GM19193 (cell line): ENCODE data around the gene EPB41L2.

Source experiments
- POLR2A ChIP-seq: IDR thresholded peaks from 4 replicates; pipeline ENCODE4 v1.6.1; 2011; ENCODE audit not compliant: insufficient read depth, insufficient read length; ENCODE audit errors: extremely low read depth

EPB41L2 gene

DNA sequence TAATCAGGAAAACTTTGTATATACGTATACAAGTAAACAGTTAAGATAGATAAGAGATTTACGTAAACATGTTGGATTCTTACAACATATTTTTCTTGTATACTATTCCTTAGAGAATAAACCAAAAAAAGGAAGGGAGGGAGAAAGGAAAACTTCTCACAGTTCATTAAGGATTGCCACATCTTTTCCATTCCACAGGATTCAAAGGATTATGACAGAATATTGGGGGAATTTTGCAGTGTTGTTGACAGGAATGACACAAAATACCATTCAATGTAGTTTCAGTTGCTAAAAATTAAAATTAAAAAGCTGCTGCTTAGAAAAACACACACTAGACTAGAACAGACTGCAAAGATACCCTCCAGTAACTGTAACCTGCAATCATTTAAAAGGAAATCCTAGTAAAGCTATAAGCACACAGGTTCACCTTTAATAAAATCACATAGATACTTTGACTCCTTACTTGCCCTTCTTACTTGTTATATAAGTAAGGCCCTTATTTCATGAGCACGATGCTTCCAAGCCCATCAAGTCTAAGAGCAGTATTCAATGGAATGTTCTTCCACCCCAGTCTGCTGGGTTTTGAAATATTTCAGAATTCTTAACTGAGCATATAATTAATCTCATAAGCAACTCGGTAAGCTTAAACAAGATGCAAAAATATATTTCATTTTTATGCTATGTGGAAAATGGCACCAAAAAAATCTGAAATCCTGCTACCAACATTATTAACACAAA is 128.0 kb downstream of the EPB41L2 start:
- TF ChIP-seq POLR2A: no peak

DNA sequence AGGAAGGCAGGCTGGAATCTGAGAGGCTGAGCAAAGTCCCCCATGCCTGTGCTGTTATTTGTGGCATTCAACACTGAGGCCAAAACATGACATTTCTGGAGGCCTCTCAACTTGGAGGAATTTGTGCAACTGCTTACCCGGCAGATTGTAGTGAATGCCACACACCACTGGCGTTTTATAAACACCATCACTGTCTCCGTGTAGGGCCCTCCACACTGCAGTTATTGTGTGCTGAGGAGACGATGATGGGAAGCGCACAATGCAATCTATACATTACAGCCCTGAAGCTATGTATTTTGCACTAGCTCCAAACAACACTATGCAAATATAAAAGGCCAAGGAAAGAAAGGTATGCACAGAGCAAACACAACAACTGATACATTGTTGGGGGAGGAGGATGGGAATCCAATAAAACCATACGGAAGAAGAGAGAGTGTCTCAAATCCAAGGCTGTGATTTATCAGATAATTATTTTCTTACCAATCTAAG is 129.3 kb downstream of the EPB41L2 start:
- no peak for TF ChIP-seq POLR2A

DNA sequence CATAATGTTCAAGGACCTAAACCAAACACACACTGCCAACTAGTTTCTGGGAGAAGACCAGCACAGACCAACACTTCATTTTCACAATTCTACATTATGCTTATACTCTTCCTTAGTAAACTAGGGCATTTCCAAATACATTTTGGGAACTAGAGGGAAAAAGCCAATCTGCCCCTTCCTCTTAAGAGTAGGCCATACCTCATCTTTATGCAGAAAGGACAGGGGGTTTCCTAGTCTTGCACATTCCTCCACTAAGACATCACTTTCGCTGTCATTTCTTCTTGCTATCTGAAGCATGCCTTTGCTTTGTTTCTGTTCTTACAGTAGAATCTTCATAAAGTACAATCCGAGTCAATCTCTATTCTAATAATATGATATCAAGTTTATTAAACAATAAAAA is 130.1 kb downstream of the EPB41L2 start:
- no peak for TF ChIP-seq POLR2A

DNA sequence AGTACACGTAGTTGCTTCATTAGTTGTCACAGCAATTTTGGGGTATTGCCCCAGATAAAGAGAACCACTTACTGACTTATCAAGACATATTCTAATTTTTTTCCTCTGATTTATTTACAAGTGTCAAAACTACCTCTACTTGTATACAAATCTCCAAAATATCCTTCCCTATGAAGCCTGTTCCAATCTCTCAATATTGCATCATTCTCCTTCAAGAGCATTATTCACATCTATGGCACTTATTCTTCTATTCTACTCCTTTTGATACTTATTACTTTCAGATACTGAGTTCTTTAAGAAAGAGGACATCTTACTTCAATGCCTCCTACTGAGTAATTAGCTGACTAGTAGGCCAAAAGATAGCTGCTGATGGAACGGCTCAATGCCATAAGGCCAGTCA is 130.6 kb downstream of the EPB41L2 start:
- TF ChIP-seq POLR2A: no peak

DNA sequence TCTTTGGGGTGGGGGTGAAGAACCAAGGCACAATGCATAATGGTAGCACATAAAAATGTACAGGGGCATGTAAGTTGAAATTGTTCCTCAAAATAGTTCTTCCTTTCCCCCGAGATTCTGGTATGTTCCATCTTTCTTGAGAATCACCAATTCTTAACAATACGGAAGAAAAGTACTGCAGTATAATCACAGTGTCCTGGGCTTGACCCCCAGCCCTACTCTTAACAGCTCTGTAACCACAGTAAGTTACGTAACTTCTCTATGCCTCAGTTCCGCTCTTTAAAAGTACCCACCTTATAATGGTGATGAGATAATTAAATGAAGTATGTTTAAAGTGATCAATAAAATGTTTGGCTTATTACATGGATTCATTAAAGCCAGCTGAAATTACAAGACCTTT is 131.4 kb downstream of the EPB41L2 start:
- TF ChIP-seq POLR2A: no peak

DNA sequence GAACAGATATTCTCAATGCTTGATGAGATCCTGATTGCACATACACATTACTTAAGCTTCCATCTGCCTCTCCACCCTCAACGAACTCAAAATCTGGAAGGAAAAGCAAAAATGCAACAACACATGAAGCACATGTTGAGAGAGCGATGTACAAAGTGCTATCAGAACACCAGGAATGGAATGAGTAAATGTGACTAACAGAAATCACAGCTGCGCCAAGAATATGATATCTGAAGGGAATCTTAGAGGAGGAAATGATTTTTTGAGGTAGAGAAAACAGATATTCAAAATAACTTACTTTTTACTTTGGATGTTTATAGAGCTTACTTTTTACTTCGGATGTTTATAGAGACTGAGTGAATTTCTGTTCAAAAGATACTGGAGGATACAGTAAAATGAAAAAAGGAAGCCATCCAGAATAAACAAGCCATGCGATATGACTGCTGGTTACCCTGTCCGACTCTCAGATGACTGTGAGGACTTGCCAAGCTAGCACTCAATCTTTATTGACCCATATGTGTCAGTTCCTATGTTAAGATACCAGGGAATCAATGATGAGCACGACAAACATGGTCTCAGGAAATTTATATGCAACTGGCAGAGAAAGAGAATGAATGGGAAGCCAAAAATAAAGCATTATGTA is 133.9 kb downstream of the EPB41L2 start:
- no peak for TF ChIP-seq POLR2A

DNA sequence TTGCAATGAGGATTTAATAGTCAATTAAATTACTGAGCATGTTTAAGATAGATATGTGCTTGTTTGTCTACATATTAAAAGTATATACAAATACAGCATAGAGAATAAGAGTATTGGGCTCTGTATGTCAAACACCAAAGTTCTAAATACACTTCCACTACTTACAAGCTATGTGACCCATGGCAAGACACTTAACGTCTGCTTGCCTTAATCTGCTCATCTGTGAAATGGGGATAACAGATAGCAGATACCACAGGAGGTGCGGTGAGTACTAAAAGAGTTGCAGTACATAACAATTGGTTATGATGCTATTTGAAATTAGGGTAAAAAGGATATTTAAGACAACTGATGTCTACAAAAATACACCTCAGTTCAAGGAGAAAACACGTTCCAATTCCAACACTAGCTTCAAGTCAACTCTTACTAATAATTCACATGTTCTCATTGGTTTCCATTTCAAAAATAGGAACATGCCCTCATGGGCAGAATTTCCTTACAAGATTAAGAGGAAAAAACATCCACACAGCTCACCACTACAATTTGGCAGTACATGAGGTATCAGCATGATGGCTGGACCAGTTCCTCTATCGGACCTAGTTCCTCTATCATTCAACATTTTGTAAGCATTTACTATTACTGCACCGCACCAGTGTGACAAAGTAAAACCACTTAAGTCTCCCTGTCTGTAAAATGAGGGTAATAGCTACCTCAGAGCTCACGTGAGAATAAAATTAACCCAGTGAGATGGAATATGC is 134.7 kb downstream of the EPB41L2 start:
- TF ChIP-seq POLR2A: no peak

DNA sequence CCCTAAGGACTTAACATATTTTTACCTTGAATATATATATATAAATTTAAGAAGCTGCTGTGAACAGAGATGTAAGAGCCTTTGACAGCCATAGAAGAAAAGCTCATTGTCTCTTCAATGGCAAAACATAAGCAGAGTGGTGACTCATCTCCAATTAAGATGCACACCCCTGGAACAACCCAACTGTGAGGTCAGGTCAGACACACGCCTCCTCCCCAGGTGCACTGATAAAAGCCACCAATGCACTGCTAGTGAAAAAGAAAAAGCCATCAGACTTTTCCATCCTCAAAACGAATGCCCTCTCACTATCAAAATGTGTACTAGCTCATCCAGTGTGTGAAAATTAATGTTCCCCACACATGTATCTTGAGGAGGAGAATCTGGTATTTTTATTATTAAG is 135.7 kb downstream of the EPB41L2 start:
- TF ChIP-seq POLR2A: no peak

DNA sequence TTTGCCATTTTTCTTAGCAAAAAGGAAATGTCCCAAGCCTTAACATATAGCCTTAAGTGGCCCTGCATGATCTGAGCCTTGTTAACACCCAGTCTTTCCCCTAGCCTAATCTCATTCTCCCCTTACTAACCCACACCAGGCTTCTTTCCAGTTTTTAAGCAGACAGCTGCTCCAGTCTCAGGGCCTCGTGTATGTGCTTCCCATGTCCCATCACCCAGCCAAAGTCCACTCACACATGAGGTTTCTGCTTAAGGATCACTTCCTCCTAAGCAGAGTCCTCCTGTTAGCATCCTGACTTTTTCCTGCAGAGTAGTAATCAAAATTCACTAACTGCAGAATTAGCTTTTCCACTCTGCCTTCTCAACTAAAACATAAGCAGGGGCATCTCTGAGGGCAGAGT is 139.7 kb downstream of the EPB41L2 start:
- TF ChIP-seq POLR2A: no peak

DNA sequence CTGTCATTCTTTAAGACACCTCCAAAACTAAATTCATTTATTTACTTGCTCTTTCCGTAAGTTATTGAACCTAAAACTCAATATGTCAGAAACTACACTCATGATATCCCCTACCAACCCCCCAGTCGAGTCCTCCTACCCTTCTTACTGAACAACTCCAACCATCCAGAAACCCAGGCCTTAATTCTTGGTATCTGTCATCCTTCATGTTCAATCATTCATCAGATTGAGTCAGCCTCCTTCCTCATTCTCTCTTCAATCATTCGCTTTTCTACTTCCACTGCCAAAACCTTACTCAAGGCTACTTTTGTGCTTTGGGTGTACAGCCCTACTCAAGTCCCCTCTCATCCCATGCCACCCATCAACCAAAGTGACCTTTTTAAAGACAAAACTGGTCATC is 140.1 kb downstream of the EPB41L2 start:
- TF ChIP-seq POLR2A: no peak

DNA sequence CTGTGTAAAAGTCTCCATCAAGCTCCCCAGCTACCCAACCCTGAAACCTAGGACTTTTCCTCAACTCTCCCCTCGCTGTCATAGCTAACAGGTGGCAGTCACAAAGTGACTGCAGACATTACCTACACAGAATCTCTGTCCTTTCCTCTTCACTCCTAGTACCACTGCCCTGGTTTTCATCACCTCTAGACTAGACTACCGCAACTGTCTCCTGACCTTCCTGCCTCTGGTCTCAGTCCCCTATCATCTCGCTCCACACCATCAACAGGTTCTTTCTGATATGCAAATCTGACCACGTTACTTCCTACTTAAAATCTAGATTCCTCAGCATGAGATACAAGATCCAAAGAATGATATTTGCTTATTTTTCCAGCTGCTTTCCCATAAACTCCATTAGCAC is 142.1 kb downstream of the EPB41L2 start:
- TF ChIP-seq POLR2A: no peak

DNA sequence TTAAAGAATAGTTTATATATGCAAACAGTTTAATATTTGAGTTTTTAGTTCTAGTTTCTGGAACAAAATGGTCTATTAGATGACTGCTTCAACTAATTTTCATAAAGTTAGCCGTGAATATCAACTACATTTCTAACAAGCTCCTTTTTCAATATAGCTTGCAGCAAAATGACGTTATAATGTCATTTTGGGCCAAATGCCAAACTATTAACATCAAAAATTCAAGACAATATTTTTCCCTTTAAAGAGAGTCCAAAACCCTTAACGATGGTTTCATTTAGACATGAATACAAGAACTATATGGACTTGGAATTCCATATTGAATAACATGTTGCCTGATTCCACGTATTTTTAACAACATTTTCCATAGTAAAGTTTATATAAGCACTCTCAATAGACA is 144.9 kb downstream of the EPB41L2 start:
- no peak for TF ChIP-seq POLR2A

DNA sequence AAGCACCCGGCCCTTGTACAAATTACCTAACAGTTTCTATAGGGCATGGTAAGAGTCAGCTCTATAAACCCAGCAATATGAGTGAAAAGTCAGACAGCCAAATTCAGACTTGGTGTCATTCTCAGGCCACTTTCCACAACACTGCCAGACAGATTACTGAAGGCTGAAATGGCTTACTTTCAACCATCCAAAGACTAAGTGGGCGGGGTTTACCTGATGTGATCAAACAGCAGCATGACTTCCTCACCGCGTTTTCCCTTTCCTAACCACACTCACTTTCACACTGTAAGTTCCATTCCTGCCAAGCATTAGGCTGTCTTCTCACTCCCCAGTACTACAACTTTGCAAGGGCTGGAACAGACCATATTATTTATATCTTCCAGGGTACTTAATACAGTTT is 149.9 kb downstream of the EPB41L2 start:
- TF ChIP-seq POLR2A: no peak

DNA sequence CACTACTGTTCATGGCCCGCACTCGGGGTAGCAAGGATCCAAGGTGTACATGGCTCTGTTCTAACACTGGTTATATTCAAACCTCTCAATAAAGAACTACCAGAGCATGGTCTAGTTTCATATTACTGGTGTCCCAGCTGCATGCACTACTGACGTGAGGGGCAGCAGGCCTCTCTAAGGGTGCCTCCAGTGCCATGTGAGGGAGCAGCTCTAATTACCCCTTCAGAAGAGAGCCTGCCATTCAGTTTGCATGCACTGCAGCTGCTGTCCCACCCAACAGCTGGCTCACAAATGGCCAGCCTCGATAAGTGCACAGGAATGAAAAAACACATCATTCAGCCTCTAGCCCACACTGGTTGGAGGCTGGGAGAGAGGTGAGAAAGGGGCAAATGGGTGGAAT is 150.6 kb downstream of the EPB41L2 start:
- no peak for TF ChIP-seq POLR2A

DNA sequence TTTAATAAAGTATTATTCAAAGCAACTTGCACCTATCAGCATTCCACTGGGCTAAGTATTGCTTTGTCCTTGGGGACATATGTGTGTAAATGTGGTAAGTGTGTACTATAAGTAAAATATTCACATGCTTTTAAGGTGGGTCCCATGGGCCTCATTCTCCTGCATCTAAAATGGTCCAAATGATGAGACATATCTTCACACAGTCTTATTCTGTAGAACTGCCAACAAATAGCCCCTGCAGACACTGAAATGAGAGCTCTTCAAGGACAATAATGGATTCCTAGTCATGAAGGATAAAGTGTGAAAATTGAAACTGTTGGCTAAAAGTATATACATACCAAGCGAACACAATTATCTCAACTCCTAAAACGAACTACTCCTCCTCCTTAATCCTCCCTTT is 154.1 kb downstream of the EPB41L2 start:
- no peak for TF ChIP-seq POLR2A

DNA sequence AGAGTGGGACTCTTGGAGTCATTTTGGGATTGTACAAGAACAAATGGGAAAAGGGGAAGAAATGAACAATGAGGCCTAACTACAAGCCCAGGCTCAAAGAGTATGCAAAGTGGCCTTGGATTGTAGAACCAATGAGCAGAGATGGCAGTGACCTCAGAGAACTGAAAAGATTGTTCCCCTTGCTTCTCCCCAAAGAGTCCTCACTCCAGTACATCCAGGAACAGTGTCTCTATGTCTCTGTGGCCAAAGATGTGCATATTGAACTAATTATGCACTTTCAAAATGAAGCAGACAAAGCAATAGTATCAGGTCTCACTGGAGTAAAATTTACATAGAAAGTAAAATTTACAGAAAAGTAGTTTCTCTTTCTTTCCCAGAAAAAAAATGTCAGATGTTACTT is 154.9 kb downstream of the EPB41L2 start:
- TF ChIP-seq POLR2A: no peak
